Smooth muscle cell (in vitro differentiated cells): ENCODE data around the gene DYRK1B. TPM values are rescaled to one million over a fixed set of nuclear protein-coding genes. Genes with fewer than 3 reads are reported as not detected.

Source experiments
- DNase-seq: peaks from one replicate; lab custom pipeline; 2025; ENCODE audit not compliant: unreplicated experiment; lab: John Stamatoyannopoulos, UW
- H2AFZ ChIP-seq: fragments of 200-600 bp; sonication (generic); 2 replicates; pipeline ENCODE4 v1.6.0; 2016; ENCODE audit warnings: antibody characterized with exemption, low read depth, mild to moderate bottlenecking
- H3F3A ChIP-seq: fragments of 200-600 bp; sonication (generic); 2 replicates; pipeline ENCODE4 v1.6.0; 2017; ENCODE audit warnings: antibody characterized with exemption, low read depth
- H3K27ac ChIP-seq: fragments of 200-600 bp; sonication (generic); 2 replicates; pipeline ENCODE4 v1.5.1; 2016; ENCODE audit warnings: low read depth, mild to moderate bottlenecking
- H3K27me3 ChIP-seq: fragments of 200-600 bp; sonication (generic); 2 replicates; pipeline ENCODE4 v1.6.1; 2016; ENCODE audit warnings: low read depth, mild to moderate bottlenecking
- H3K36me3 ChIP-seq: fragments of 200-600 bp; sonication (generic); 2 replicates; pipeline ENCODE4 v1.5.1; 2016; ENCODE audit warnings: low read depth
- H3K4me1 ChIP-seq: fragments of 200-600 bp; sonication (generic); 2 replicates; pipeline ENCODE4 v1.5.1; 2016; ENCODE audit warnings: low read depth
- H3K4me2 ChIP-seq: fragments of 200-600 bp; sonication (generic); 2 replicates; pipeline ENCODE4 v1.6.0; 2016; ENCODE audit warnings: mild to moderate bottlenecking
- H3K4me3 ChIP-seq: fragments of 200-600 bp; sonication (generic); 2 replicates; pipeline ENCODE4 v1.5.1; 2016; ENCODE audit warnings: mild to moderate bottlenecking
- H3K79me2 ChIP-seq: fragments of 200-600 bp; sonication (generic); 2 replicates; pipeline ENCODE4 v1.6.0; 2016; ENCODE audit warnings: low read depth, mild to moderate bottlenecking
- H3K9ac ChIP-seq: fragments of 200-600 bp; sonication (generic); 2 replicates; pipeline ENCODE4 v1.6.0; 2016; ENCODE audit warnings: low read depth
- H3K9me3 ChIP-seq: fragments of 200-600 bp; sonication (generic); replicated peaks from 2 replicates; pipeline ENCODE4 v1.5.1; 2016; ENCODE audit warnings: low read depth
- H4K20me1 ChIP-seq: fragments of 200-600 bp; sonication (generic); 2 replicates; pipeline ENCODE4 v1.6.0; 2016; ENCODE audit warnings: low read depth
- CTCF ChIP-seq: fragments of 200-600 bp; sonication (generic); IDR thresholded peaks from 2 replicates; pipeline ENCODE4 v1.5.1; 2017; ENCODE audit warnings: borderline replicate concordance, mild to moderate bottlenecking, antibody characterized with exemption; ENCODE audit not compliant: insufficient read depth, poor library complexity, severe bottlenecking
- whole genome bisulfite sequencing: methylation state at CpG from one replicate; pipeline ENCODE4 v1.1.7; 2016; ENCODE audit warnings: low lambda C conversion rate; 5-methylcytosine and 5-hydroxymethylcytosine counted together
- polyA plus RNA-seq: library from polyadenylated mRNA; unstranded; fragments of >200 nt; fragmentation: Nextera tagmentation; extraction: Ambion mirVana; gene quantifications from 2 replicates; pipeline ENCODE4 v1.2.1, GENCODE V29; 2016
- total RNA-seq: library from RNA; depleted of rRNA; stranded (reverse); fragments of >200 nt; gene quantifications from 2 replicates; pipeline ENCODE4 v1.2.3, GENCODE V29; 2014

The DYRK1B gene
- total and polyA plus RNA-seq, 2 experiments from 2014 or later, result 9.2 to 14.1 TPM

GRCh38 chr19:39797083-39797482 is 36.9 kb downstream of the DYRK1B start:
- 58% methylated on average over 2 of the region's 2 CpGs for WGBS
- no peak for TF ChIP-seq CTCF
- H3K79me2 ChIP-seq, result no peaks in the 10 kb centered on the region

GRCh38 chr19:39796000-39796498 is 37.9 kb downstream of the DYRK1B start:
- Histone ChIP-seq H2AFZ (no peak overlapping the region), H3K27ac (no peak overlapping the region), H3K4me3 (no peak overlapping the region), H4K20me1 (no peaks in the 10 kb centered on the region), H3K9ac (no peak overlapping the region), H3K9me3 (no peaks in the 10 kb centered on the region), H3K4me1 (no peaks in the 10 kb centered on the region), H3K4me2 (no peak overlapping the region), H3K36me3 (no peaks in the 10 kb centered on the region), H3K27me3 (peaks cover 4% of the 10 kb centered on the region), H3F3A (no peaks in the 10 kb centered on the region), H3K79me2 (no peaks in the 10 kb centered on the region)
- no peak for DNase-seq
- no peak for TF ChIP-seq CTCF
- WGBS, result 44% methylated on average over 2 of the region's 2 CpGs

More at GRCh38 chr19:39797083-39797482, 36.9 kb downstream of the DYRK1B start:
- no peak for DNase-seq
- H3K4me2 ChIP-seq, result no peak overlapping the region
- H3K36me3 ChIP-seq, result no peaks in the 10 kb centered on the region
- H3K27me3 ChIP-seq, result peaks cover 4% of the 10 kb centered on the region
- no peaks in the 10 kb centered on the region for H4K20me1 ChIP-seq
- no peaks in the 10 kb centered on the region for H3K4me1 ChIP-seq
- no peaks in the 10 kb centered on the region for H3F3A ChIP-seq
- H3K27ac ChIP-seq, result no peak overlapping the region
- no peaks in the 10 kb centered on the region for H3K9me3 ChIP-seq
- no peak overlapping the region for H3K4me3 ChIP-seq
- H2AFZ ChIP-seq, result no peak overlapping the region
- H3K9ac ChIP-seq, result no peak overlapping the region

- Histone ChIP-seq H3K79me2 (no peaks in the 10 kb centered on the region), H4K20me1 (no peaks in the 10 kb centered on the region), H3K4me1 (no peaks in the 10 kb centered on the region), H3K27ac (no peak overlapping the region), H3K27me3 (peaks cover 4% of the 10 kb centered on the region), H3K9me3 (no peaks in the 10 kb centered on the region), H3F3A (no peaks in the 10 kb centered on the region), H3K9ac (no peak overlapping the region), H3K4me3 (no peak overlapping the region), H2AFZ (no peak overlapping the region), H3K36me3 (no peaks in the 10 kb centered on the region), H3K4me2 (no peak overlapping the region)
- TF ChIP-seq CTCF, result no peak
- 82% methylated on average over 5 of the region's 5 CpGs for WGBS
- DNase-seq, result no peak
Observed at GRCh38 chr19:39795001-39795400, 39.0 kb downstream of the DYRK1B start.

DNA sequence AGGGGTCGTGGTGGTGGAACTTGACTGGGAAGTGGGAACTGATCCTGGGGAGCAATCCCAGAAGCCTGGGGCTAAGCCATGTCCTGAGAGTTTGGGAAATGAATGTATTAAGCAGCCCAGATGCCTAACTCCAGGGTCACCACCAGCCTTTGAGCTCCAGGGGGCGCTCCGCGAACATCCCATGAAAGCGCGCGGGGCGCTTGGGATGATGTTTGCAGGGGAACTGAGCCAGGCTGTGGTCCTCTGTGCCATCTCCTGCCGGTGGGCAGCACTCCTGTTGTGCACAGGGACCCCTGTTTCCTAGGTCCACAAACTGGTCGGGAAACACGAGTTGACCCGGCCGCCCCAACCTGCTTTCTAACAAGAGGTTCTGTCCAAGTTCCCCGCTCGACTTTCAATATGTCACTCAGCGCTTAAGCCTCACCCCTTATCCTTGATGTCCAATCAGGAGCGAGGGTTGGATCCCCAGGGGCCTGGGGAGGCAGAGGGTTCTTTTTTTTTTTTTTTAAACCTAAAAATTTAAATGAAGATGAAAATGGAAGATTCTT is 40.9 kb downstream of the DYRK1B start:
- Histone ChIP-seq H2AFZ (peak overlapping the region; percentile 78), H3K27me3 (peaks cover 4% of the 10 kb centered on the region), H3K27ac (no peak overlapping the region), H3K79me2 (no peaks in the 10 kb centered on the region), H3K4me3 (peak overlapping the region; percentile 56), H3K36me3 (no peaks in the 10 kb centered on the region), H3K4me2 (peak overlapping the region; percentile 85), H3K4me1 (no peaks in the 10 kb centered on the region), H3K9ac (no peak overlapping the region), H4K20me1 (no peaks in the 10 kb centered on the region), H3F3A (no peaks in the 10 kb centered on the region), H3K9me3 (no peaks in the 10 kb centered on the region)
- peak; percentile 57 for DNase-seq
- WGBS, result 1% methylated on average over 17 of the region's 17 CpGs
- peak; percentile 90 for TF ChIP-seq CTCF
